Activated CD4-positive, alpha-beta T cell treated with anti-CD3 and anti-CD28 coated beads for 36 hours (primary cell): Measurements from ENCODE around the gene GNPAT. TPM values are rescaled to one million over a fixed set of nuclear protein-coding genes. Genes with fewer than 3 reads are reported as not detected.
A peak's percentile ranks its signal among the peaks of the same experiment; 100 is the strongest.

Experiments used
- ATAC-seq: fragments of 200-7000 bp; cut with Tn5 transposase; one replicate; pipeline ENCODE4 v1.10.0; 2021; ENCODE audit warnings: mild to moderate bottlenecking, moderate library complexity
- CTCF ChIA-PET: fragments of 350-600 bp; sonication (Branson Sonifier 250); formaldehyde crosslinking; loops from one replicate; lab custom pipeline; 2021; ENCODE audit warnings: antibody characterized with exemption; lab: Charles Lee
- POLR2A ChIA-PET: fragments of 350-600 bp; sonication (Branson Sonifier 250); formaldehyde crosslinking; loops from one replicate; lab custom pipeline; 2021; ENCODE audit warnings: antibody characterized with exemption, inconsistent platforms; lab: Charles Lee
- DNase-seq: peaks from one replicate; pipeline ENCODE4 v3.0.0-alpha.2; 2020
- H3K27ac Mint-ChIP-seq: one replicate; pipeline ENCODE4 v1.8.0; 2021; ENCODE audit warnings: mixed read lengths
- H3K27me3 Mint-ChIP-seq: one replicate; pipeline ENCODE4 v1.8.0; 2021; ENCODE audit warnings: mixed read lengths
- H3K36me3 Mint-ChIP-seq: one replicate; pipeline ENCODE4 v1.8.0; 2021; ENCODE audit warnings: low read depth, mixed read lengths
- H3K4me1 Mint-ChIP-seq: one replicate; pipeline ENCODE4 v1.8.0; 2021; ENCODE audit warnings: mixed read lengths
- H3K4me3 Mint-ChIP-seq: one replicate; pipeline ENCODE4 v1.8.0; 2021; ENCODE audit warnings: mild to moderate bottlenecking, moderate library complexity, mixed read lengths
- H3K9me3 Mint-ChIP-seq: one replicate; pipeline ENCODE4 v1.8.0; 2021; ENCODE audit warnings: low read depth, mixed read lengths
- intact Hi-C, 2 experiments: fragments of 100-400 bp; cut with DNase I in 1 of 2; cut with micrococcal nuclease in 1 of 2; formaldehyde crosslinking; loops; one replicate each; pipeline versions ENCODE4 v1.14.2 to v1.15.1; 2022 to 2024; cut with DNase I, micrococcal nuclease
- total RNA-seq, 2 experiments: library from RNA; stranded (reverse); gene quantifications; one replicate each; pipeline ENCODE4 v1.2.3, GENCODE V29; 2021

GNPAT gene
- total RNA-seq, 2 experiments from 2014 or later = 58.0 to 62.0 TPM

DNA sequence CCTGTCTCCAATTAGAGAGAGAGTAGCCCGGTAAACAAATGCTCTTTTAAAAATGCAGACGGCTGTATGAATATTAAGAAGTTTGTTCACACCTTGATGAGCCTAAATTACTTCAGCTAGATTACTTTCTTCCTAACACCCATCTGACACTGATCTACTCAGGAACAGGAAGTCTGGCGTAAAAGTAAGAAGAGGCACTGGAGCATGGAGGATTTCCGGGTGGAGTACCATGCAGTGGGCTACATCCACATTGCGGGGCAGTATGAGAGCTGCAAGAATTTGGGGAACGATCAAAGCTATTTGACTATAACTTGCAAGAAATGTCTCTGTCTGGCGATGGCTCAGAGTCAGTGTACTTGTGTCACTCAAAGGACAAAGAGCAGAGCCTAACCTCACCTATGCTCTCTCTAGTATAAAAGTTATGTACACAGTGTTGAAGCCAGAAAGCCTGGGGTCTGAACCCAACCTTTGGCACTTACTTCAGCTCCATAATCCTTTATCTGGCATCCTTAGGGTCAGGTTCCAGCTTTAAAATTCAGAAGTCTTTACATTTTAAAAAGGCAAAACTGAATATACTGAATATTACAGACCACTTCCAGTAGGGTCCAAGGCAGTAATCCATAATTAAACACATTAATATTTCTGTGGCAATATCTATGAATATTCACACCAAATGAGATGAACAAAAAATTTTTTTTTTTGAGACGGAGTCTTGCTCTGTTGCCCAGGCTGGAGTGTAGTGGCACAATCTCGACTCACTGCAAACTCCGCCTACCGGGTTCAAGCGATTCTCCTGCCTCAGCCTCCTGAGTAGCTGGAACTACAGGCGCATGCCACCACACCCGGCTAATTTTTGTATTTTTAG lies 7.9 kb upstream of the GNPAT start:
- CTCF ChIA-PET = interaction anchor here (0.7 kb wide), 1 partner anchor 286 kb away, joined by 3 read pairs; no protein-coding TSS in a partner anchor
- ATAC-seq (no peak), DNase-seq (no peak)
- H3K9me3 Mint-ChIP-seq = no peaks in the 10 kb centered on the region
- H3K27ac Mint-ChIP-seq = peak overlapping the region; percentile 27
- no peaks in the 10 kb centered on the region for H3K27me3 Mint-ChIP-seq
- H3K4me1 Mint-ChIP-seq = peaks cover 26% of the 10 kb centered on the region
- intact Hi-C loops = no loop called here
- H3K36me3 Mint-ChIP-seq = peaks cover 33% of the 10 kb centered on the region
- no peak overlapping the region for H3K4me3 Mint-ChIP-seq
- POLR2A ChIA-PET = no interaction called here

DNA sequence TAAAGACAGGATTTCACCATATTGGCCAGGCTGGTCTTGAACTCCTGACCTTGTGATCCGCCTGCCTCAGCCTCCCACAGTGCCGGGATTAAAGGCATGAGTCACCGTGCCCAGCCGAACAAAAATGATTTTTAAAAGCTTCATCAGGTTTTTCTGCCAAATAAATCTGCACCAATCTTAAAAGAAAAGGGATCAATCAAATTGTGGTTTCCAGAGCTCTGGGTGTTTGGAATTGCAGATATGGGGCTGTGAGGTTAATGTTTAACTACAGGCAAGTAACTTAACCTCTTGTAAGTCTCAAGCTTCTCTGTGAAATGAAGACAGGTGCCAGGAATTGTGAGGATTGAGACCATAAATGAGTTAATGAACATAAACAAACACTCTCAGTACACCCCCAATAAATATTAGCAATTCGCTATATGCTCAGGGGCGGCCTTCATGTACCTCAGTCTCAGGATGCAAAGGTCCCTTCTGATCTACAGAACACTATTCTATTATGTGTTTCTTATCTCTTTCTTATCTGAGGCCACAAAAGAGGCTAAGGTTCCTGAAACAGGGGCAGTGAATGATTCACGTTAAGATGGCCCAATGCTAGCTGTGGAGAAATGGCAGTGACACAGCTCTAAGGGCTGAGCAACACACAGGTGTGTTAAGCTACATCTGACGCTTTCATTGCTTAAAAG lies 7.1 kb upstream of the GNPAT start:
- CTCF ChIA-PET = no interaction called here
- peaks cover 38% of the 10 kb centered on the region for H3K36me3 Mint-ChIP-seq
- H3K27me3 Mint-ChIP-seq = no peaks in the 10 kb centered on the region
- H3K27ac Mint-ChIP-seq = no peak overlapping the region
- peaks cover 32% of the 10 kb centered on the region for H3K4me1 Mint-ChIP-seq
- intact Hi-C loops = no loop called here
- no peak for DNase-seq
- POLR2A ChIA-PET = no interaction called here
- H3K9me3 Mint-ChIP-seq = no peaks in the 10 kb centered on the region
- no peak overlapping the region for H3K4me3 Mint-ChIP-seq
- ATAC-seq = no peak

DNA sequence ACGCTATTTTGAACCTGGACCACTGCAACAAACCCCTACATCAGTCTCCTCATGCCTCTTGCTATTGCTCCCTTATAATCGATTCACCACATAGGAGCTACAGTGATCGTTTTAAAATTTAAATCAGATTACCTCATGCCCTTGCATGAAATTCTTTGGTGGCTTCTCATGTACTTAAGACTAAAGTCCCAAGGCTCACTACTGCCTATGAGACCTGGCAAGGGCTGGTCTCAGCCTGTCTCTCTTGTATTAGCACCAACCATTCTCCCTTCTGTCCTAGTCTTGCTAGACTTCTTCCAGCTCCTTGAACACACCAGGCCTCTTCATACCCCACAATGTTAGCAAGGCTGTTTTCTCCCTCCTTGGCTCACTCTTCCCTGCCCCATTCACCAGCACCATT lies 6.5 kb upstream of the GNPAT start:
- Mint-ChIP-seq H3K4me1 (peaks cover 38% of the 10 kb centered on the region), H3K36me3 (peaks cover 42% of the 10 kb centered on the region), H3K9me3 (no peaks in the 10 kb centered on the region), H3K27ac (no peak overlapping the region), H3K27me3 (no peaks in the 10 kb centered on the region), H3K4me3 (no peak overlapping the region)
- intact Hi-C loops = no loop called here
- ChIA-PET CTCF (no interaction called here), POLR2A (no interaction called here)
- no peak for DNase-seq
- ATAC-seq = no peak

DNA sequence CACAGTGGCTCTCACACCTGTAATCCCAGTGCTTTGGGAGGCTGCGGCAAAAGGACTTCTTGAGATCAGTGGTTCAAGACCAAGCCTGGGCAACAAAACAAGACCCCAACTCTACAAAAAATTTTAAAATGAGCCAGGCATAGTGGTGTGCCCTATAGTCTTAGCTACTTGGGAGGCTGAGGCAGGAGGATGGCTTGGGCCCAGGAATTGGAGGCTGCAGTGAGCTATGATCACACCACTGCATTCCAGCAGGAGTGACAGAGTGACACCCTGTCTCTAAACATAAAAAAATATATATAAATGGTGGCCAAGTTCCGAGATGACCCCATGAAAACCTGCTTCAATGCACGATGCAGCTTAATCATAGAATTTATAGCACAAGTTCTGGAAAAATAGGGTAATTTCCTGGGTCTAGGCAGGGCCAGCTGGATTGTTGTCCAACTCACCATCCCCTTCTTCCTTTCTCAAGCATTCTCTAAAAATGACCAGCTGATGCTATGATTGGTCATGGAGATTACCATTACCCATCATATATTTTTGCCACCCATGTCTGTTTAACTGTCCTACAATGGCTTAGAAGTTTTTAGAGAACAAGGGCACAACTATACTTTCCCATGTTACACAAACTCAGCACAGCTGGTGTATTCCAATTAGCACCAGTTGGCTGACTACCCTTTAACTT lies 5.3 kb upstream of the GNPAT start:
- peaks cover 42% of the 10 kb centered on the region for H3K36me3 Mint-ChIP-seq
- ATAC-seq (no peak), DNase-seq (no peak)
- intact Hi-C loops = no loop called here
- peaks cover 43% of the 10 kb centered on the region for H3K4me1 Mint-ChIP-seq
- ChIA-PET CTCF (no interaction called here), POLR2A (no interaction called here)
- H3K4me3 Mint-ChIP-seq = no peak overlapping the region
- H3K27ac Mint-ChIP-seq = no peak overlapping the region
- no peaks in the 10 kb centered on the region for H3K9me3 Mint-ChIP-seq
- no peaks in the 10 kb centered on the region for H3K27me3 Mint-ChIP-seq

DNA sequence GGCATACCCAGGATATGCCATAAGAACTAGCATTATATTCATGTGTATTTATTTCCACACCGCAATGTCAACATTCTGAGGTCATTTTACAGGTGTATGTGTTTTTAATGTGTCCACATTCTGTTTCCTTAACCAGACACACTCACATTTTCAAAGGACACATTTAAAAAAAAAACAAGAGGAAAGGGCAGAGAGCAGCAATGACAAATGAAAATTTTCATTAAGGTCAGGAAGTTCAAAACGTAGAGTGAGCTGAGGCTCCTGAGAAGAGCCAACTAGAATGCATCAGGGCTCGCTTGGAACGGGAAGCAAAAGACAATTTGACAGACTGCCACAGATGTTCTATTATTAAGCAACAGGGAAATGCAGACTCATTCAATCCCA lies 4.8 kb upstream of the GNPAT start:
- DNase-seq = no peak
- peaks cover 38% of the 10 kb centered on the region for H3K36me3 Mint-ChIP-seq
- H3K27me3 Mint-ChIP-seq = no peaks in the 10 kb centered on the region
- POLR2A ChIA-PET = no interaction called here
- H3K27ac Mint-ChIP-seq = no peak overlapping the region
- no peak overlapping the region for H3K4me3 Mint-ChIP-seq
- CTCF ChIA-PET = no interaction called here
- peaks cover 40% of the 10 kb centered on the region for H3K4me1 Mint-ChIP-seq
- intact Hi-C loops = no loop called here
- H3K9me3 Mint-ChIP-seq = no peaks in the 10 kb centered on the region
- ATAC-seq = no peak

DNA sequence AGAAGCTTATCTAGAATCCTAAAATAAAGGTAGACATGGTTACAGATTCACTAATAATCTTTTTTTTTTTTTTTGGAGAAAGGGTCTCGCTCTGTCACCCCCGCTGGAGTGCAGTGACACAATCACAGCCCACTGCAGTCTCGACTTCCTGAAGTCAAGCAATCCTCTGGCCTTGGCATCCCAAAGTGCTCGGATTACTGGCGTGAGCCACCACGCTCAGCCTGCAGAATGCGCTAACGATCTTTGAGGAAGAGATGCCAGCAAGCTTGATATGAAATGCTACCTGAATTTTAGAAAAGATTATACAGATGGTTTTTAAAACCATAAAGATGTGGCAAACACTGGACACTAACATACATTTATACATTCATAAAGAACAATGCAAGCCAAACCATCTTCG lies 4.1 kb upstream of the GNPAT start:
- no peaks in the 10 kb centered on the region for H3K9me3 Mint-ChIP-seq
- H3K27me3 Mint-ChIP-seq = no peaks in the 10 kb centered on the region
- POLR2A ChIA-PET = no interaction called here
- DNase-seq (no peak), ATAC-seq (no peak)
- CTCF ChIA-PET = no interaction called here
- peaks cover 41% of the 10 kb centered on the region for H3K4me1 Mint-ChIP-seq
- H3K4me3 Mint-ChIP-seq = no peak overlapping the region
- H3K27ac Mint-ChIP-seq = no peak overlapping the region
- intact Hi-C loops = no loop called here
- peaks cover 35% of the 10 kb centered on the region for H3K36me3 Mint-ChIP-seq

DNA sequence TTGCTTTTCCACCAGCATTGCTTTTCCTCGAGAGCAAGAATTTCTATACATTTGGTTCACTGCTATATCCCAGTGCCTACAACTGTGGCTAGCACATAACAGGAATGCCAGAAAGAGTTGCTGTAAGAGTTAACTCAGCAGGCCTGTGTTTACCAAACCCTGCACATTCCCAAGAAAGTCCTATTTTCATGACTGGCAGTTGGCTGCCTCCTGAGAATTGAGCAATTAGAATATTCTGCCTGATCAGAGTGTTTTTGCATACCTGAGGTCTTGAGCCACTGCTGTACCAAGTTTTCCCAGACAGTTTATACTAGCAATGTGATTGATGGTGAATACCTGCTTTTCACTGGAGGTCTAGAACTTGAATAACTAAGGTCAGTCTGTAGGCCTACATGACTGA lies 2.7 kb upstream of the GNPAT start:
- POLR2A ChIA-PET = no interaction called here
- no peak for ATAC-seq
- Mint-ChIP-seq H3K4me3 (no peak overlapping the region), H3K27me3 (no peaks in the 10 kb centered on the region), H3K9me3 (no peaks in the 10 kb centered on the region), H3K36me3 (peaks cover 37% of the 10 kb centered on the region), H3K27ac (no peak overlapping the region), H3K4me1 (peaks cover 50% of the 10 kb centered on the region)
- intact Hi-C loops = no loop called here
- CTCF ChIA-PET = no interaction called here
- DNase-seq = no peak

DNA sequence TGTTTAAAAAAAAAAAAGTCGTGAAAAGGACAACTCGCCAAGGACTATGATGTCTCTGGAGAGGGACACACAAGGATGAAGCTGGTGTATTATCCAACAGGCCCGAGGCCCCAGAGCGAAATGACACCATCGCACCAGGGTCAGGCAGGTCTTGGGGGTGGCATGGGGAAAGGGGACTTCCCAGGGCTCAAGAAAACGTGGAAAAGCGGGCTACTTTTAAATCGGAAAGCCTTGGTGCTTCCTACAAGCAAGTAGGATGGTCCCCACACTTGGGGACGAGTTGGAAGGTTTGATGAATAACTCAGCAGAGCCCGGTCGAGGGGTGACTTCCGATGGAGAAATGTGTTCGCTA lies 505 bp upstream of the GNPAT start:
- H3K27ac Mint-ChIP-seq = peak overlapping the region; percentile 95
- DNase-seq = no peak
- ATAC-seq = peak; percentile 13
- intact Hi-C loops = loop anchor here (2.0 kb wide), 2 partner anchors 262 to 364 kb away; partner anchors contain the start of genes ARV1 (in 1 of the 2) and TTC13 (in 1 of the 2)
- H3K4me3 Mint-ChIP-seq = peak overlapping the region; percentile 98
- peaks cover 50% of the 10 kb centered on the region for H3K36me3 Mint-ChIP-seq
- CTCF ChIA-PET = interaction anchor here (0.6 to 1.2 kb wide), 4 partner anchors 289 to 580 kb away, joined by 3 to 4 read pairs (median 3); no protein-coding TSS in a partner anchor
- peaks cover 60% of the 10 kb centered on the region for H3K4me1 Mint-ChIP-seq
- POLR2A ChIA-PET = interaction anchor here (0.6 to 1.2 kb wide), 2 partner anchors 25 to 98 kb away, joined by 4 to 5 read pairs; partner anchors contain the start of genes EXOC8 and SPRTN
- no peaks in the 10 kb centered on the region for H3K9me3 Mint-ChIP-seq
- H3K27me3 Mint-ChIP-seq = no peaks in the 10 kb centered on the region

DNA sequence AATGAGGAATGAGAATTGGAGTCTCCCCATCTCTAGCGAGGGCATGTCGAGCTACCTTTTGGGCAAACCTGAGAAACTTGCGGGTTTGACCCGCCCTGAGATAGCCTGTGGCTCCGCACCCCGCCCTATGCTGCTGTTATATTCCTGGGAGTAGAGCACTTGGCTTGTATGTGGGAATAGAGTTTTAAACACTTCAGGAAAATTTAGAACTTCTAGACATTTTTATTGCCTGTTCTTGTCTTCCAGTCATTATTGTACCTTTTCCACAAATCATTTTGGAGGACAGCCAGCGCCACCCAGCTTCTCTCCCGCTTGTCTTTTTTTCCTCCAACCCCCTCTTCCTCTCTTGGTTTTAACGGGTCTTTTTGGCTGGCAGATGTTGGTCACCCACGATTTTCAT lies 738 bp downstream of the GNPAT start:
- intact Hi-C loops = loop anchor here (1.0 to 2.0 kb wide), 10 partner anchors 30 to 599 kb away; partner anchors contain the start of genes ARV1 (in 2 of the 2), COG2 (in 1 of the 2), EGLN1 (in 1 of the 2) and EXOC8 (in 1 of the 2)
- POLR2A ChIA-PET = interaction anchor here (0.5 to 0.6 kb wide), 2 partner anchors 9 to 358 kb away, joined by 3 to 4 read pairs; no protein-coding TSS in a partner anchor
- Mint-ChIP-seq H3K27ac (peak overlapping the region; percentile 95), H3K4me1 (peaks cover 55% of the 10 kb centered on the region), H3K27me3 (no peaks in the 10 kb centered on the region), H3K4me3 (peak overlapping the region; percentile 98), H3K9me3 (no peaks in the 10 kb centered on the region), H3K36me3 (peaks cover 43% of the 10 kb centered on the region)
- ATAC-seq = no peak
- DNase-seq = peak; percentile 34
- CTCF ChIA-PET = interaction anchor here (0.7 to 1.3 kb wide), 8 partner anchors 10 to 321 kb away, joined by 3 to 6 read pairs (median 4); partner anchors contain the start of genes EXOC8 and SPRTN

DNA sequence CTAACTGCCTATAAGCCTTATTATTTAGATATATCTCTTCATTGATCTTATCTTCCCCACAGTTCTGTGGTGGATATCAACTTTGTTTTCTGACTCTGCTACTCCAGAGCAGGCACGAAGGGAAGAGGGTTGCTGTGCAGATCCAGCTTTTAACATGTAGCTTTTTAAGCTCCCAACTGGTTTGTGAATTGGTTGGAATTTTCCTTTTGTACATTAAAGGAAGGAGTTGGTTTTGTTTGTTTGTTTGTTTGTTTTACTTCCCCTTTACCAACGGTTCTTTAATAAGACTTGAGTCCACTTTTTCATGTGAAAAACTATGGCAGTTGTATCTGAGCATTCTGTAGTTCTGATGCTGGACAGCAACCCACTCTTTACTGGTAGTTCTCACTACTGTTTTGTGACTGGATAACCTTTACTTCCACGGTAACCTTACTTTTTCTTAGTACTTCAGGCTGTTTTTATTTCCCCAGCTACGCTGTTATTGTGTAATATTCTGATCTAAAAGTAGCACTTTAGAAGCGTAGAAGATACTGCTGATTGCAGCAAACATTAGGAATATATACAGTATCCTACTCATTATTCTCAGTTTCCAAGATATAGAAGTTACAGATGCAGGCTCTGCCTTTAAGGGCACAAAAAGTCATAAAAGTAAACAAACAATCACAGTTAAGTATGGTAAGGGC lies 1.6 kb downstream of the GNPAT start:
- intact Hi-C loops = no loop called here
- peak overlapping the region; percentile 95 for H3K27ac Mint-ChIP-seq
- peak overlapping the region; percentile 98 for H3K4me3 Mint-ChIP-seq
- CTCF ChIA-PET = interaction anchor here (0.6 to 1.3 kb wide), 7 partner anchors 20 to 347 kb away, joined by 3 to 4 read pairs (median 3); no protein-coding TSS in a partner anchor
- H3K36me3 Mint-ChIP-seq = peaks cover 38% of the 10 kb centered on the region
- H3K9me3 Mint-ChIP-seq = no peaks in the 10 kb centered on the region
- H3K27me3 Mint-ChIP-seq = no peaks in the 10 kb centered on the region
- POLR2A ChIA-PET = no interaction called here
- no peak for ATAC-seq
- peaks cover 49% of the 10 kb centered on the region for H3K4me1 Mint-ChIP-seq
- no peak for DNase-seq

DNA sequence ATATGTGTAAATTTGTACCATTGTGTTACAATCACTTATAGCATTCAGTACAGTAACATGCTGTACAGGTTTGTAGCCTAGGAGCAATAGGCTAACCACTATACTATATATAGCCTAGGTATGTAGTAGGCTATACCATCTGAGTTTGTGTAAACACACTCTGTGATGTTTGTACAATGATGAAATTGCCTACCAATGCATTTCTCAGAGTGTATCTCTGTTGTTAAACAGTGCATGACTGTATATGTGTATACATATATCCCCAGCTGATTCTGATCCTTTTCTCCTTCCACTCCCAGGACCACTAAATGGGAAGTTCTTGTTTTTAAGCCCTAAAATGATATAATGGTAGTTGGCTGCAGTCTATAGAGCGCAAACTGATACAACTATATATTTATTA lies 7.8 kb downstream of the GNPAT start:
- H3K27me3 Mint-ChIP-seq = no peaks in the 10 kb centered on the region
- ATAC-seq = no peak
- no peaks in the 10 kb centered on the region for H3K9me3 Mint-ChIP-seq
- POLR2A ChIA-PET = no interaction called here
- intact Hi-C loops = no loop called here
- no peak overlapping the region for H3K4me3 Mint-ChIP-seq
- H3K27ac Mint-ChIP-seq = no peak overlapping the region
- peaks cover 30% of the 10 kb centered on the region for H3K36me3 Mint-ChIP-seq
- CTCF ChIA-PET = interaction anchor here (0.7 kb wide), 1 partner anchor 475 kb away, joined by 3 read pairs; no protein-coding TSS in a partner anchor
- H3K4me1 Mint-ChIP-seq = peaks cover 13% of the 10 kb centered on the region
- no peak for DNase-seq
